ENCODE results near the gene HDAC4.

The HDAC4 gene

DNA sequence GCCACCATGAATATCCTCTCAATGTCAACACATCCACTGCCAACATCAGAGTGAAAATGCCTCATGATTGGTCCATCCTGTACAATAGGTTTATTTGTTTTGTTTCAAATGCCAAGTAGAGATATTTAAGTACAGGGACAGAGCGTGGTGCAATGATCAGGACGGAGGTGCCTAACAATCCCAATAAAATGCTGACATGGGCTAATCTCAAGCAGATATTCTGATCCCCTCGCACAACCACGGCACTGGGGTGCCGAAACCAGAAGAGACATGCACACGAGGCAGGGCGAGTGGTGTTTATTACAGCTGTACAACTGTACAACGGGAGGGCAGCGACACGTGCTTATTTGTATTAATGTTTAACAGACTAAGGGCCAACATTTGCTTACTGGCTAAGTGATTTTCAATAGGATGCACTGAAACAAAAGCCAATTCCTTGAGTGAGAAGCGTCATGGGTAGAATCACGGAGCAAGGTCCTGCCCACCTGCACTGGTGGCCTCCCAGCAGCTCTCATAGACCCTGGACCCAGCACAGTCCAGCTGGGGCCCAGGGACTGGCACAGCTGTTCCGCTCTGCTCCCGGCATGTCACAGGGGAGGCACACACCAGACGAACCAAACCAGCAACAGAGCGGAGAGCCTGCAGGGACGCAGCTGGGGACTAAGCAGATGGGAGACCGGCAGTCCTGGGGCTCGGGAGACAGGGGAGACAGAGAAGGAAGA is 101.4 kb downstream of the HDAC4 start:
- in situ Hi-C loops (cut with MboI; ENCODE audit: low sequenced_read_pairs), result no loop called here

DNA sequence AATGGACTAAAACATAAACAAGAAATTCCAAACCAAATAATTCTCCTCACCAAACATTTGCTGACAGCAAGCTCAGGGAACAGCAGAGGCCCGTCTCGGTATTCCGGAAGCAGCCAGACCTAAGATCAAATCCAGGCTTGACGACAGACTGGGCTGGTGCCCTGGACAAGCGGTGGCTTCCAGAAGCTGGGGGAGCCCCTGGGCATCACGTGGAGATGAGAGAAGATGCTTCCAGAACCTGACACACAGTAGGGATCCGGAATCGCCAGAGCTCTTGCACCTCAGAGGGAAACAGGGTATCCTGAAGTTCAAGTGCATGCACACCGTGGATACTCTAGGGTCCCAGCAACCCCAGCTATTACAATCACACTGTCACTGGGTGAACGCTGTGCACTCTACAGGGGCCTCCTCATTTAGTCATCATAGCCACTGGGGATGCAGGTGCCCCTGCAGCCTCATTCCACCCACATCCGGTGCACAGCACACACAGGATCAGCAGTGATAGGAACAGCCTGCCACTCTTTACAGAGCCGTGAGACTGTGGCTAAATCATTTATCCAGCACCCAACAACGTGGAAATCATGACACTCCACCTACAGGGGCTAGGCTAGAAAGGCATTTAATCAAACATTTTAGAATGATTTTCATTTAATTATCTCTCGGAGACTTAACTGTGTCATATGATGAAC is 102.6 kb downstream of the HDAC4 start:
- in situ Hi-C loops (cut with MboI; ENCODE audit: low sequenced_read_pairs), result no loop called here

DNA sequence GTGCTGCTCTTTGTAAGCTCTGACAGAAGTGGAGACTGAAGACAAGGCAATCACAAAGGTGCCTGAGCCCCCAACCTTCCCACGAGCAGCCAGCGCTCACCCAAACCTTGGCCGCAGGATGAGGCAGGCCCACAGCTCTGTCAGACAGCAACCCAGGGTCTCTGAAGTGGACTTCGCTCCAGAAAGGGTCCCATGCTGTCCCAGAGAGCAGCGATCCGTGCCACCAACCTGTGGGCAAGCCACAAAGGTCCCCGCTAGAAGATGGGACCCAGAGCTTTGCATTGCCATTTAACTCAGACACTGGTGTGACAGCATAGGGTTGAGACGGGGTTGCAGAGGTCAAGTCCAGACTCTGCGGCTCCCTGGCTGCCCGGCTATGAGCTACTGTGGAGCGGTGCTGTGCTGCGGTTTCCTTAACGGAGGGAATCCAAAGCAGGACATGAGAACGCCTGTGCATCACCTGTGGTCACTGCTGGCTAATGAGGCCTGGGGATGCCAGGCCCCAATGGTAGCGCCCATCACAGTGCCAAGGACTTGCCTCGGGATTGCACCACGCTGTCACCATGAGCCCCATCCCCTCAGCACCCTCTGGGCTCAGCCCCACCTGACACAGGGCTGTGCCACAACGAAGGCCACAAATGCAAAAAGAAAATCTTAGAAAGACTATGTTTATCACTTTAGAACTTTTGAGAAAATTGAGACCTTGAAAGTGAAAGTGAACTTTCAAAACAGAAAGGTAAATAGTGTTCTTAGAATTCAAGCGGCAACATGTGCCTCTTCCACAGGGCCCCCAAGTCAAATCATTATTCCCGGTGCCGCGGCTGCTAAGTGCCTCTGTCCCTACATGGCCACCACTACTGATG is 103.4 kb downstream of the HDAC4 start:
- in situ Hi-C loops (cut with MboI; ENCODE audit: low sequenced_read_pairs), result no loop called here

DNA sequence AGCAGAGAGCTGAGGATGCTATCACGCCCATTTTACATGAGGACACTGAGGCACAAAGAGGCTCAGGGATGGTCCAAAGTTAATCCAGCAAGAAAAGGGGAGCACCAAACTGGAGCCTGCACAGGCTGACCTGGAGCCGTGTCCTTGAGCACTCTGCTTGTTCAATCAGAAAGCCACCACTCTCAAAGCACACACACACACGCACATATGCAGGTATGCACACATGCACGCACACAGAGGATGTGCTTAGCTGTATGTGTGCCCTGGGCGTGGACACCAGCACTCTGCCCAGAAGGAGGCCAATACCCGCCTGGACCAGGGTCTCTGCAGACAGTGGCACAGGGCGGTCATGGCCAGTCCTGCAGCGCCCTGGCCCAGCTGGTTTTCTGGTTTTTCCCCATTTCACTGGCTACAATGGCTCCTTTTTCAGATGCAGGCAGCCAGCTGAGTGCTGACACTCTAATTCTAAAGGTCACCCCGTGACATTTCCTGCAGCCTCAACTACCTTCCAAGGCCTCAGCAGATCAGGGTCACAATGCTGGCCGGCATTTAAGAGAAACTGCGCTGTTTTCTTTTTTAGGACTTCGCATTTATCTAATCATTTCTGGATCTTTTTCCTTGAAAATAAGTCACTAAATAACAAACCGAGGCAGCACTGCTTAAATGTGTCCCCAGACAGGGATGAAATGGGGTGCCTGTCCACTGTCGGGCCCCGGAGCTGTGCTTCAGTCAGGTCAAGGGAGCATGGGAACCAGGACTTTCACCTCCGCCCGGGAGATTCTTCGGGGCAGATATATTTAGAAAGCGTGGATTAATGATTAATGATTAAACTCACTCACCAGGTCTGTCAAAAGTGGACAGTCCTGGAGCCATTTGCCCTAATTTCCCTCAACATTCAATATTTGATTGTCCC is 104.5 kb downstream of the HDAC4 start:
- in situ Hi-C loops (cut with MboI; ENCODE audit: low sequenced_read_pairs), result no loop called here

DNA sequence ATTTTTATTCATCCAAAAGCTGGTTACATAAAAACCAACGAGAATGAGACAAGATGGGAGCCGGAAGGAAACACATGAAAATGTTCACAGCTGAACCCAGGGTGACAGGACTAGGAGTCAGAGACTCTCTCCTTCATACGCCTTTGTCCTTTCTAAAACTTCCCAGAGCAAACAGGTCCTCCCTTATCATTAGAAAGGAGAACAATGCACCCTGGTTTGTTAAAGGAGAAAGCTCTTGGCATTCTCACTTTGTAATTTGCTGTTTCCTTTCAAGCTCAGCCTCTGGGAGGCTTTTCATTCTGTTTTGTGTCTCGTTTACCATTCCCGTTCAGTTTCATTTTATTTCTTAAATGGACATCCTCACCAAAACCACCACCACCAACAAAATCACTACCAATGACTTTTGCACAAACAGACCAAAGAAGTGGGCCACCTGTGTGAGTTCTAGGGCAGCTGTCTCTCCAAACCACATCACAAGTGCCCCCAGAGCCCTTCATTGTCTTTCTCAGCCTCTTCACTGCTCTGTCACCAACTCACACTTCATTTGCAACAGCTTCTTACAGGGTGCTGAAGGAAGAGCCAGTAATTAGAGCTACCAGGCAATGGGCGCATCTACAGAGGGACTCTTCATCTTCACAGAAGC is 105.3 kb downstream of the HDAC4 start:
- in situ Hi-C loops (cut with MboI; ENCODE audit: low sequenced_read_pairs), result no loop called here

DNA sequence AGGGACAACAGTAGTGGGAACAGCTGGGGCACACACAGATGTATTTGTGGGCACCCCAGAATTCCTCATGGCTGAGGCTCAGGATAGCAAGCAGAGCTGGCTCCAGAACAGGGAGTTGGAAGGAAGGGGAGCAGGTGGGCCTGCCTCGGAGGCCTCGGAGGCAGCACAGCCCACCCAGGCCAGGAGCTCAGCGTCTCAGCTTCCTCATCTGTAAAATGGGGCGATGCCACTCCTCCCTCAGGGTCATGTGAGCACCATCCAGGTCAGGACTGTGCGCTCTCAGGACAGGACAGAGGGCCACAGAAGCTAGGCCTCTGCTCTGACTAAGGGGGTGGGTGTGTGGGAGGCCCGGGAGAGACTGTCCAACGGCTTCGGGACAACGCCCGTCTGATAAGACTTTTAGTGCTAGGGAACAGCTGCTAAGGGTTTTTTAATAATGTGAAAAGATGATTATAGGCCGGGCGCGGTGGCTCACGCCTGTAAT is 106.2 kb downstream of the HDAC4 start:
- in situ Hi-C loops (cut with MboI; ENCODE audit: low sequenced_read_pairs), result no loop called here

DNA sequence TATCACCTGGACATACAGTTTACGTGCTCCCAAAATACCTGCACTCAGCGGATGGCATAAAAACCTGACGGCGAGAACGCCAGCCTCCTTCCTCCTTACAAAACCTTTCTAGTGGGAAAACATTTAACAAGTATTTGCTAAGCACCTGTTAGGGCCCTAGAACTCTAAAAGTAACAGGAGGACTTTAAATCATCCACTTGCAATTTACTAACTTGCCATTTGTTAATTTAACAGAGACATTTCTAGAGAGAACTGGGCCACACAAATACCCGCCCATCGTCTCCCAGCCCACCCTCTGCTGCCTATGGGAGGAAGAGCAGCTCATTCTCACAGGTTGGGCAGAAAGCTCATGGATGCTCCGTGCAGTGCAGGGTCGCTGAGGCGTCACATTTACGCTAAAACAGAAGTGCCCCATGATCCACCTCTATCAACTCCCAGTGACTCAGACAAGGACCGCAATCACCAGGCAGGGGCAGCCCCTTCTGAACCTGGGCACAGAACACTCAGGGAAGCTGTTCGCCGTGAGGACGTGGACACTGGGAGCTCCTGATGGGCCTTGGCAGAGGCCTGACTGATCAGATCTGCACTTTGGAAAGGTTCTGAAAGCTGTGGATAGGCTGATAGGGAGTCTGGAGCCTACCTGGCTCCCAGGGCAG is 106.9 kb downstream of the HDAC4 start:
- in situ Hi-C loops (cut with MboI; ENCODE audit: low sequenced_read_pairs), result no loop called here

DNA sequence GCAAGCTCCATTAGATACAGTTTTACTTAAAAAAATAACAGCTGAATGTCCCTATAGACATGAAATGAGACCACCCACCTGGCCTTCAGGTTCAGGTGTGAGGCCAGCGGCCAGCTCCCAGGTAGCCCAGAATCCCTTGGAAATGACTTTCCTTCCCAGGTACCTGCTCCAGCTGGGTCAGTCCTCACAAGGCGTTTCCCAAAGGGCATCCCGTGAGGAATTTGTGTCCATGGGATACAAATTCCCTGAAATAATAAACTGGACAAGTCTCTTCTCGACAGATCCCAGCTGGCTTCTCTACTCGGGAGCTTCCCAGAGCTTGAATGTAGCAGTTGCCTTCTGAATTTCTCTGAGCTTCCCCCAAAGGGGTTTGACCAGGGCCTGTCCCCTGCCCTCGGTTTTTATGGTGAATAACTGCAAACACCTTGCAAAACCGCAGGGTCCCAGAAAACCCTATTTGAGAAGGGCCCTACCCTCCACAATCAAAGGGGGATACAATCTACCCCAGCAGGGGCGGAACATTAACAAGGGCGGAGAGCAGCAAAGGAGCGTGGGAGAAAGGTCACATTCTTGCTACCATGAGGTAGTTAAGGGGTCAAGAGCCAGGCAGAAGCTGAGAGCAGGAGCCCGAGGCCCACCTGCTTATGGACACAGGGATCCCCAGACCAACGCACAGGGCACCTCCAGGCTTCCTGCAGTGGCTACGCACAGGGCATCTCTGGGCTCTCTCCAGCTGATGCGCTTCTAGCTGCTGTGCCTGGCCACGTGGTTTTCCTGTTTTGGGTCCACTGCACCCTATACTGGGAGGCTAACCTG is 107.7 kb downstream of the HDAC4 start:
- in situ Hi-C loops (cut with MboI; ENCODE audit: low sequenced_read_pairs), result no loop called here

DNA sequence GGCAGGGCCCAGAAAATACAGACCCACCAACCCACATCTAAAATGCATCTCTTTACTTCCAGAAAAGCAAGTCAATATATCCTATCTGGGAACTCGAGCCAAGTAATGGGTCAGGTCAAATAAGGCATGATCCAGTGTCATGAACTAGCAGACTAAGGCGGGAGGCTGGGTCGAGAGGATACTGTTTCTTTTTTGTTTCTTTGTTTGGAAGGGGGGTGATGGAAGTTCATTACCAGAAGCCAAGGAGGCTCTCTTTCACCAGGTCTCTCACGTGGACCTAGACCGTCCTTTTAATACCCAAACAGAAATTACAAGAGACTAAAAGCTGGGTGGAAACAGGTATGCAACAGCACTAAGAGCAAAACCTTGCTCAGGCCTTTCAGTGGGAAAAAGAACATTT is 108.3 kb downstream of the HDAC4 start:
- in situ Hi-C loops (cut with MboI; ENCODE audit: low sequenced_read_pairs), result no loop called here

DNA sequence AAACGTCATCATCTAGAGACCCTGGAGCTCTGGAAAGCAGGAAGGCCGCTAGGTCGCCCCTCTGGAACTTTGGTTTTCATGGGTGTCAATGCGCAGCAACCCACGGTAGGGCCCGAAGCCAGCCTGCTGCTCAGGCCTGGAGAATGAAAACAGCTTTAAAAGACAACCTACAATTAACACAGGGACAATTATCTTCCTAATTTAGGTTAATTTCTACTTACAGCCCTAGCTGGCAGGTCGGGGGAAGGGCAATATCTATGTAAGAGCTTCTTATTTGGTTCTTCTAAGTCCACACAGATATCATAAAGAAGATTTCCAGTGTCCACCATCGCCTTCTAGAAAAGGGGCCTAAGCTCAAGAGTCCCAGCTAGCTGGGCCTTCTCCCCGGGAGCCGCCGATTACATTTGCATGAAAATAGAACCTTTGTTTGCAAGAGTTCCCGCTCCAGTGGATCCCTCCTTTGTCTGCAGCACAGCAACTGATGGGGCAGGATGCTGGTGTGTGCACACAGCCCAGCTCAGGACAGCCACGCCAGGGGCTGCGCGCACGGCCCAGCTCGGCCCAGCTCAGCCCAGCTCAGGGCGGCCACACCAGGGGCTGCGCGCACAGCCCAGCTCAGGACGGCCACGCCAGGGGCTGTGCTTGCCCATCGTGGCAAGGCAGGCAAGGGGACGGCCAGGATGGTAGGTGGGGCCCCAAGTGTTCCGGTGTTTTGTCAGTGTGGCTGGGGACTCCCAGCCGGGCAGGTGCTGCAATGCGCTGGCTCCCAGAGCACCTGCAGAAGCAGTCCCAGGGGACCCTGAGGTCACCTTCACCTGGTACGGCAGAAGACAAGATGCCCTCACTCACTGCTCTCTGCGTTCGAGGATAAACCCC is 109.1 kb downstream of the HDAC4 start:
- in situ Hi-C loops (cut with MboI; ENCODE audit: low sequenced_read_pairs), result no loop called here

DNA sequence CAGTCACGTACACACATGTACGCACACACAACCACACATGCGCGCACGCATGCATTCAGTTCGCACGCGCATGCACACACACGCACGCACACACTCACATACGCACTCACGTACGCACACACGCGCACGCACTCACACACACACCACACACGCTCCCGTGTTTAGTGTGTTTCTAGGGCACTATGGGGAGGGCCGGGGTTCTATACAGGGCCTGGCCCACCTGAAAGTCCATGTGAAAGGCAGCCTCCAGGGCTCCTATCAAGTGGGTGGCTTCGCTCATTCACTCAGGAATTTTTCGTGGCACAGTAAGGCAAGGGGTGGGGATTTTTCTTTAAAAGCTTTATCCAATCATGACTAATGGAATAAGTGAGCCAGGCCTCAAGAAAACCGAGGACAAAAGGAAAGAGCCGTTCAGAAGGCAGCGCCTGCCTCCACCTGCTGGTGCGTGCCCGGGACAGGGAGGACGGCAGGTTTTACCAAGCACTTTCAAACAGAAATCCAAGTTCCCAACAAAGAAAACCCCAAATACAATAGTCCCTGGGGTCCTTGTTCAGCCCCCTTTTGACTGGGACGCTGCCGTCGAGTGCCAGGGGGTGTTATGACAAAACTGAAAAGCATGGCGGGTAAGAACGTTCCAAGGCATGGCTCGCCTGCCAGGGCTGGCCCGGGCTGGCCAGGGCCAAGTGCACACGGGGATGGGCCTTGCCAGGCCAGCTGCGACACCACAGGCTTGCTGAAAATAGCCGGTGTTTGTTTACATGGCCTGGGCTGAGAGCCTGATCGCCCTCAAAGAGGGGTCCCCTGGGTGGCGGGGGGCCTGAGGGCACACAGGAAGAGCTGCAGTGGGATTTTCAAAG is 110.0 kb downstream of the HDAC4 start:
- in situ Hi-C loops (cut with MboI; ENCODE audit: low sequenced_read_pairs), result no loop called here

DNA sequence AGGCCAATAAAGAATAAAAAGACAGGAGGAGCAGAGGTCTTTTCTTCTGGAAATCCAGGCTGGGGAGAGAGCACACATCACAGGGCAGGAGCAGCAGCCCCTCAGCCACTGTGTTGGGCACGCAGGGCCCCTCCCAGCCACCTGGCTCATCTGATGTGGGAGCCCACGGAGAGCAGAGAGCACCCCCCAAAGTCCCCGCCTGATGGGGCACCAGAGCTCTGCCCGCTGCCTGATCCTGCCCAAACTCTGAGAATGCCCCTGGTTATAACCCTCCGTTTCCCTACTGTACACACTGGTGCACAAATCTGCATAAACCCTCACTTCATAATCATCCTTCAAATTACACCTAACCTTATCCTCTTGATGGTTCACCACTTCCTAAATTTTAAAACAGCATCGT is 111.3 kb downstream of the HDAC4 start:
- in situ Hi-C loops (cut with MboI; ENCODE audit: low sequenced_read_pairs), result no loop called here

DNA sequence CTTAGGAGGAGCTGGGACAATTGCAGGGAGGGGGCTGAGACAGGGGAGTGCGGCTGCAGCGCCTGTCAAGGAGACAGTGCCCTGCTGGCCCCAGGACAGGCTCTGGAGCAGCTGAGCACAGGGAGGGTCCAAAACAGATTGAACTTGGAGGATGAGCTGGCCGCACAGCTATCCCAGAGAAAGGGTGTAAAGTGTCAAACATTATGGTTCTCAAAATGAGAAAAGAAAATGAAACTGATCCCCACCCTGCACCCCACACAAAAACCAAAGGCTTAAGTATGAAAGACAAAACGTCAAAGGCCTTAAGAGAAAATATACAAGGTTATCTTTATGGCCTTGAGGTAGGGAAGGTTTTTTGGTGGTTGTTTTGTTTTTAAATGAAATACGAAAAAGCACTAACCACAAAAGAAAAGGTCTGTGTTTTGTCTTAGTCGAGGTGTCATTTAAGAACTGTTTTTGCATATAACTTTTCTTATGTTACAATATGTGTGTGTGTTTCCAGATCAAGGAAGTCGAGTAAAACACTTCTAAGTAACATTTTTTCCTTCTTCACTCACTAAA is 111.8 kb downstream of the HDAC4 start:
- in situ Hi-C loops (cut with MboI; ENCODE audit: low sequenced_read_pairs), result no loop called here

DNA sequence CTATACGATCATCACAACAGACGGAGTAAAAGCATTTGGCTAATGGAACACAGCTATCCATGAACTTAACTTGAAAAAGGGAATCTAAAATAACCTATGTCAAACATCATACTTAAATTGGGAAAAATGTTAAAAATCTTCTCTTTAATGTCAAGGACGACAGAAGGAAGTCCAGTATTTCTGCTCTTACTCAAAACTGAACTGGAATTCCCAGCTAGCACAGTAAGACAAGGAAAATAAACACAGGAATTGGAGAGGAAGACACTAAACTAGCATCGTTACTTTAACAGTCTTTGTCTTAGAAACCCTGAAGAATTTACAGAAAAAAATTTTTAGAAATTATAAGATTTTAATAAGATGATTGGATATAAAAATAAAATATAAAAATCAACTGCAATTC is 112.6 kb downstream of the HDAC4 start:
- in situ Hi-C loops (cut with MboI; ENCODE audit: low sequenced_read_pairs), result no loop called here

DNA sequence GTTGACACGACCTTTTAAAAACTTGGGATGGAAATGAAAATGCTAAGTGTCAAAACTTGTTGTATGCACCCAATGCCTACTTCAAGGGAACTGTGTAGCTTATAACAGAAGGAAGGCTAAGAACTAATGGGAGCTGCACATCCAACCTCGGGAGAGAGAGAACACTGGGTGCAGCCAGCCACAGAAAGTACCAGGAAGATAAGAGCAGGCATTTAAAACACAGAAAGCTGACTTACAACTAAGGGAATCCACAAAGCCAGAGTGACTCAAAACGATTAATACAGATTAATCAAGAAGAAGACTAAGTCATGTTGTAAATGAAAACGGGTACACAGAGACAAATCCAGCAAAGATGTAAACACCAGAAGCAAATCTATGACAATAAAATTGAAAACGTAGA is 113.4 kb downstream of the HDAC4 start:
- in situ Hi-C loops (cut with MboI; ENCODE audit: low sequenced_read_pairs), result no loop called here

DNA sequence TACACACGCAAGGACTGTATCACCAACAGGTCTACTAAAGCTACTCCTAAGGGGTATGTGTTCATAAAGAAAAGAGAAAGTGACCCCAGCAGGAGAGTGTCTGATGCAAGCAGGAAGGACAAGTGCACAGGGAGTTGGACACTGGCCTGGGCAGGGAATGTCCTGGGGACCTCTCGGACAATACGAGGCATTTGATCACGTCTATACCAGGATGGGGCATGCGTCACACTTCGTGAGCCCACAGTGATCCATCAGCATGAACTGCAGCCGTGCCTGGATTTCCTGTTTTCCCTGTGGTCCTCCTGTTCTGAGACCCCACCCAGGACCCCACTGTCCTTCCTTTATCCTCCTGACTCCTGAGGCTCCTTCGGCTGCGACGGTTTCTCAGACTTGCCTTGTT is 113.9 kb downstream of the HDAC4 start:
- in situ Hi-C loops (cut with MboI; ENCODE audit: low sequenced_read_pairs), result no loop called here

DNA sequence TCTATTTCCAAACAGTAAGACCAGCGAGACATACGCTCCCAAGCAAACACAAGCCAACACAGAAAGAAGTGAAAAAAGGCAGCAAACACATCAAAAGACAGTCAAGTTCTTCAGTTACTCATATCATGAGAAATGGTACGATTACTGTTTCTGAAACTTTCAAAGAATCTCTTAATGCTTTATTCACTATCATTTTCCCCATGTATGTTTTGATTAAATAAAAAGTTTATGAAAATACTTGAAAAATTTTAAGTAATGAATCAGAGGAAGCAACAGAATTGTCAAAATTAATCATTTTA is 114.9 kb downstream of the HDAC4 start:
- in situ Hi-C loops (cut with MboI; ENCODE audit: low sequenced_read_pairs), result no loop called here
